Kidney epithelial cell (primary cell): ENCODE results near the gene OR1I1. TPM values are rescaled to one million over a fixed set of nuclear protein-coding genes. Genes with fewer than 3 reads are reported as not detected.

Experiments
- DNase-seq: peaks from one replicate; pipeline ENCODE4 v3.0.0-alpha.2; 2010; ENCODE audit warnings: low read depth
- H3K27me3 ChIP-seq: 2 replicates; pipeline ENCODE4 v1.6.0; 2011; ENCODE audit warnings: low read length; ENCODE audit not compliant: control insufficient read depth, insufficient read depth
- H3K36me3 ChIP-seq: 2 replicates; pipeline ENCODE4 v1.5.1; 2011; ENCODE audit warnings: low read length; ENCODE audit not compliant: control insufficient read depth, insufficient read depth
- H3K4me3 ChIP-seq: 2 replicates; pipeline ENCODE4 v1.5.1; 2011; ENCODE audit warnings: low read depth, mild to moderate bottlenecking, control low read depth, low read length
- total RNA-seq: library from RNA; depleted of rRNA; stranded (reverse); fragments of >200 nt; gene quantifications from 2 replicates; pipeline ENCODE4 v1.2.3, GENCODE V29; 2015
- TF ChIP-seq, protein P1 (sequence below): IDR thresholded peaks from 2 replicates; pipeline ENCODE4 v1.5.1; 2011; ENCODE audit warnings: mild to moderate bottlenecking, moderate library complexity, low read length, control low read depth, inconsistent platforms; ENCODE audit not compliant: insufficient read depth, poor library complexity, severe bottlenecking

OR1I1 gene
- total RNA-seq, 1 donor from 2014 or later = not detected

DNA sequence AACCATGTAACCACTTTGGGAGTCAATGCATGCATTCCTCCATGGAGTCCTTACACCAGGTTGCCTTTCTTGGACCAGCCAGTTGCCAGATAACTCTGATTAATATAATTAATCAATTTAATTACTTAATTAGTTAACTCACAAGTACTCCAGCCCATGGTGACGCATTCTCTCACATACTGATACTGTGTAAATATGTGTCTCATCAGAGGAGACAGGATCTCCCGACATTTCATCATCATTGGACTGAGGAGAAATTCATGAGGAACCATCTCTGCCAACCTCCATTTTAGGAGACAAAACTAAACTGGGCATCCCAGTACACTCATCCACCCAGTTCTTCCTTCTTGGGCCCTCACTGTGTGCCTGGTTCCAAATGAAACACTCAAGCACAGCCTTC is 39.2 kb upstream of the OR1I1 start:
- no peaks in the 10 kb centered on the region for H3K27me3 ChIP-seq
- no peak overlapping the region for H3K4me3 ChIP-seq
- DNase-seq = no peak
- no peaks in the 10 kb centered on the region for H3K36me3 ChIP-seq
- TF ChIP-seq, protein P1, sequence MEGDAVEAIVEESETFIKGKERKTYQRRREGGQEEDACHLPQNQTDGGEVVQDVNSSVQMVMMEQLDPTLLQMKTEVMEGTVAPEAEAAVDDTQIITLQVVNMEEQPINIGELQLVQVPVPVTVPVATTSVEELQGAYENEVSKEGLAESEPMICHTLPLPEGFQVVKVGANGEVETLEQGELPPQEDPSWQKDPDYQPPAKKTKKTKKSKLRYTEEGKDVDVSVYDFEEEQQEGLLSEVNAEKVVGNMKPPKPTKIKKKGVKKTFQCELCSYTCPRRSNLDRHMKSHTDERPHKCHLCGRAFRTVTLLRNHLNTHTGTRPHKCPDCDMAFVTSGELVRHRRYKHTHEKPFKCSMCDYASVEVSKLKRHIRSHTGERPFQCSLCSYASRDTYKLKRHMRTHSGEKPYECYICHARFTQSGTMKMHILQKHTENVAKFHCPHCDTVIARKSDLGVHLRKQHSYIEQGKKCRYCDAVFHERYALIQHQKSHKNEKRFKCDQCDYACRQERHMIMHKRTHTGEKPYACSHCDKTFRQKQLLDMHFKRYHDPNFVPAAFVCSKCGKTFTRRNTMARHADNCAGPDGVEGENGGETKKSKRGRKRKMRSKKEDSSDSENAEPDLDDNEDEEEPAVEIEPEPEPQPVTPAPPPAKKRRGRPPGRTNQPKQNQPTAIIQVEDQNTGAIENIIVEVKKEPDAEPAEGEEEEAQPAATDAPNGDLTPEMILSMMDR = no peak

GRCh38 chr19:15045506-15045905 is 36.5 kb upstream of the OR1I1 start:
- no peak for DNase-seq
- H3K4me3 ChIP-seq = no peak overlapping the region
- H3K36me3 ChIP-seq = no peaks in the 10 kb centered on the region
- TF ChIP-seq, protein P1 = no peak
- no peaks in the 10 kb centered on the region for H3K27me3 ChIP-seq

DNA sequence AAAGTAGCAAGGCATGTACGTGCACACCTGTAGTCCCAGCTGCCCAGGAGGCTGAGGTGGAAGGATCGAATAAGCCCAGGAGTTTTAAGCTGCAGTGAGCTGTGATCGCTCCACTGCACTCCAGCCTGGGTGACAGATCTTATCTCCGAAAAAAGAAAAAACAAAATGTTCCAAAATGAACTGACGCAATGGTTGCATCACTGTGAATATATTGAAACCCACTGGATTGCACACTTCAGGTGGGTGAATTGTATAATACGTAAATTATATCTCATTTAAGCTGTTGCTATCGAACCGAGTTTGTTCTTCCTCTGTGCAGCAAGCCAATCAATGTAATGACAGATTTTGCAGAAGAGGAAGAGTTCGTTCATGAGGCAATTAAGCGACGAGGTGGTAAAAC is 34.3 kb upstream of the OR1I1 start:
- TF ChIP-seq, protein P1 = no peak
- no peaks in the 10 kb centered on the region for H3K27me3 ChIP-seq

DNA sequence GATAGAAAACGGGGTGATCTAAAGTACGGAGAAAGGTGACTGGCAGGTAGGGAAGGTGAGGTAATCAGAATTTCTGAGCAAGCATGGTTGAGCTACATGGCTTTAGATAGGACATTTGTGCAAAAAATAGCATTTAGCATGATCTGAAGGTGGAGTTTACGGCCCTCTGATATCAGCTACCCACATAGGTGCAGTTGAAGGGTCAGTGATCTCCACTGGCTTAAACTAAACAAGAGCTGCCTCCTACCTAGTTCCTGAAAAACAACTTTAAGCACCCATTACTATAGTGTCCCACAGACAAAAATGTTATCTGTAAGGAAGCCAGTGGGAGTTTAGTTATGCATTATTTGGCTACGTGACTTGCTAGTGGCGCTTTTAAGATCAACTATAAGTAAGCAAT is 33.9 kb upstream of the OR1I1 start:
- no peak overlapping the region for H3K4me3 ChIP-seq
- no peaks in the 10 kb centered on the region for H3K36me3 ChIP-seq
- TF ChIP-seq, protein P1 = no peak
- DNase-seq = no peak
- H3K27me3 ChIP-seq = no peaks in the 10 kb centered on the region

More for the DNA sequence above, 34.3 kb upstream of the OR1I1 start:
- no peak for DNase-seq
- Histone ChIP-seq H3K4me3 (no peak overlapping the region), H3K36me3 (no peaks in the 10 kb centered on the region)

GRCh38 chr19:15048885-15049541 is 33.0 kb upstream of the OR1I1 start, which contains the start of gene CASP14:
Gene CASP14, plus strand, starts transcription at chr19:15049480. Its CDS starts 2,772 bp downstream, at chr19:15052252.
- Histone ChIP-seq H3K4me3 (no peak within 1 kb of the TSS), H3K27me3 (no peaks in the 10 kb centered on the region), H3K36me3 (no peaks in the 10 kb centered on the region)
- no peak for DNase-seq
- TF ChIP-seq, protein P1 = no peak

GRCh38 chr19:15050639-15051038 is 31.4 kb upstream of the OR1I1 start:
- TF ChIP-seq, protein P1 = no peak
- no peak for DNase-seq
- H3K4me3 ChIP-seq = no peak overlapping the region

More at GRCh38 chr19:15050639-15051038, 31.4 kb upstream of the OR1I1 start:
- Histone ChIP-seq H3K36me3 (no peaks in the 10 kb centered on the region), H3K27me3 (no peaks in the 10 kb centered on the region)
